Astrocyte (in vitro differentiated cells and primary cell): Measurements from ENCODE around the gene DISC1.

Experiments used
- CTCF ChIP-seq: IDR thresholded peaks from 2 replicates; pipeline ENCODE4 v1.5.1; 2011; ENCODE audit warnings: low read depth, mild to moderate bottlenecking, inconsistent platforms, low read length, moderate library complexity; ENCODE audit not compliant: insufficient read depth
- EZH2 ChIP-seq: IDR thresholded peaks from 2 replicates; pipeline ENCODE4 v1.6.1; 2012; ENCODE audit warnings: mild to moderate bottlenecking, low read length, inconsistent platforms; ENCODE audit not compliant: insufficient read depth

- TF ChIP-seq CTCF: no peak
- TF ChIP-seq EZH2: no peak
Measured at GRCh38 chr1:231705806-231706760, 79.5 kb downstream of the DISC1 start.
